ENCODE measurements around the gene NFASC. TPM values are rescaled to one million over a fixed set of nuclear protein-coding genes. Genes with fewer than 3 reads are reported as not detected.

The NFASC gene
- total and polyA plus RNA-seq, 9 of the 15 experiments (the other 6 are each of a cell fraction or from before 2014, with no cell fraction given): 0.03 to 0.16 (median 0.06) TPM; not detected in 6

DNA sequence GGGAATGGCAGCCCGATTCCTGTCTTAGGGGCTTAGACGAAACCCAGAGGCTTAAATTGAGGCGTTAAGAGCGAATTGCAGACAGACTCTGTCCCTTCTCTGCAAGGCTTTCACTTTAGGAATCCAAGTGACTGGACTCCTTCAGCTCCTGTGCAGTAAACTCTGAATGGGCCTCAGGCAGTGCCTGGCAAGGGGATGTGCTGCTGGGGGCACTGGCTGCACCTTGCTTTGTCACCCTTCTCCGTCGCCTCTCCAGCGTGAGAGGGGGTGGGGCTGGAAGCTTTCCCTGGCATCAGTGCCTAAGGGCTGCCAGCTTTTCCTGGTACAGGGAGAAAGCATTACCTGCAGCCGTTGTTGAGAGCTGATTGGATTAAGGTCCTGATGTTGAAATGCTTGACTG lies 39.9 kb upstream of the NFASC start:
- Histone ChIP-seq H3K9me3 (replicated peaks; ENCODE audit: control insufficient read depth, insufficient read depth, low read depth, low read length) (no peaks in the 10 kb centered on the region), H3K4me3 (no peak overlapping the region), H3K9ac (ENCODE audit: insufficient read depth in 1 of 2, low read depth in 2 of 2, low read length in 2 of 2) (no peak overlapping the region), H3K27me3 (ENCODE audit: control insufficient read depth in 2 of 2, insufficient read depth in 2 of 2, low read length in 2 of 2) (peaks cover 18 to 25% of the 10 kb centered on the region in 2 experiments), H3K4me1 (replicated peaks in 1 of 2; ENCODE audit: control insufficient read depth in 2 of 2, insufficient read depth in 2 of 2, low read length in 2 of 2) (peaks cover 0 to 8% of the 10 kb centered on the region in 2 experiments; a peak in 2 of 5 replicates), H3K36me3 (ENCODE audit: control insufficient read depth, insufficient read depth, low read length) (no peaks in the 10 kb centered on the region), H3K4me2 (ENCODE audit: insufficient read depth, low read length) (no peak overlapping the region), H3K9me1 (ENCODE audit: control insufficient read depth, insufficient read depth, low read length) (no peaks in the 10 kb centered on the region), H2AFZ (ENCODE audit: low read depth, low read length) (no peak overlapping the region), H4K20me1 (replicated peaks; ENCODE audit: control insufficient read depth, insufficient read depth, low read length) (peaks cover 15% of the 10 kb centered on the region), H3K79me2 (ENCODE audit: control insufficient read depth, insufficient read depth, low read length) (no peaks in the 10 kb centered on the region), H3K27ac (ENCODE audit: extremely low read depth, low read depth, low read length) (no peak overlapping the region)
- no TSS peak for BruUV-seq (replicated peaks)
- intact Hi-C loops (cut with micrococcal nuclease): no loop called here
- ATAC-seq (no peak), DNase-seq (ENCODE audit: extremely low read depth in 1 of 4, low spot score in 3 of 4) (no peak), FAIRE-seq (no peak)
- WGBS (ENCODE audit: insufficient coverage, low coverage, missing lambda C conversion rate): 0% methylated on average over 8 of the region's 8 CpGs
- TF ChIP-seq, protein P1, sequence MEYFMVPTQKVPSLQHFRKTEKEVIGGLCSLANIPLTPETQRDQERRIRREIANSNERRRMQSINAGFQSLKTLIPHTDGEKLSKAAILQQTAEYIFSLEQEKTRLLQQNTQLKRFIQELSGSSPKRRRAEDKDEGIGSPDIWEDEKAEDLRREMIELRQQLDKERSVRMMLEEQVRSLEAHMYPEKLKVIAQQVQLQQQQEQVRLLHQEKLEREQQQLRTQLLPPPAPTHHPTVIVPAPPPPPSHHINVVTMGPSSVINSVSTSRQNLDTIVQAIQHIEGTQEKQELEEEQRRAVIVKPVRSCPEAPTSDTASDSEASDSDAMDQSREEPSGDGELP (CRISPR knock-in tag; IDR thresholded peaks at IDR 0.05; ENCODE audit: borderline replicate concordance): no peak
- no peak for TF ChIP-seq ZNF75A (CRISPR knock-in tag; IDR thresholded peaks at IDR 0.05)
- TF ChIP-seq ZNF584 (CRISPR knock-in tag; IDR thresholded peaks at IDR 0.05; ENCODE audit: low read depth): no peak
- TF ChIP-seq, protein P2, sequence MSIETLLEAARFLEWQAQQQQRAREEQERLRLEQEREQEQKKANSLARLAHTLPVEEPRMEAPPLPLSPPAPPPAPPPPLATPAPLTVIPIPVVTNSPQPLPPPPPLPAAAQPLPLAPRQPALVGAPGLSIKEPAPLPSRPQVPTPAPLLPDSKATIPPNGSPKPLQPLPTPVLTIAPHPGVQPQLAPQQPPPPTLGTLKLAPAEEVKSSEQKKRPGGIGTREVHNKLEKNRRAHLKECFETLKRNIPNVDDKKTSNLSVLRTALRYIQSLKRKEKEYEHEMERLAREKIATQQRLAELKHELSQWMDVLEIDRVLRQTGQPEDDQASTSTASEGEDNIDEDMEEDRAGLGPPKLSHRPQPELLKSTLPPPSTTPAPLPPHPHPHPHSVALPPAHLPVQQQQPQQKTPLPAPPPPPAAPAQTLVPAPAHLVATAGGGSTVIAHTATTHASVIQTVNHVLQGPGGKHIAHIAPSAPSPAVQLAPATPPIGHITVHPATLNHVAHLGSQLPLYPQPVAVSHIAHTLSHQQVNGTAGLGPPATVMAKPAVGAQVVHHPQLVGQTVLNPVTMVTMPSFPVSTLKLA (conservative IDR thresholded peaks at IDR 0.05): no peak
- no peak for TF ChIP-seq POLR2G (IDR thresholded peaks at IDR 0.05; ENCODE audit: low read depth, low read length)
- TF ChIP-seq TCFL5 (CRISPR knock-in tag; conservative IDR thresholded peaks at IDR 0.05): no peak
- no peak for TF ChIP-seq MCM5 (IDR thresholded peaks at IDR 0.05; ENCODE audit: low read depth)
- TF ChIP-seq CXXC5 (CRISPR knock-in tag; IDR thresholded peaks at IDR 0.05): no peak
- no peak for TF ChIP-seq ATF7 (IDR thresholded peaks at IDR 0.05)
- TF ChIP-seq TAF7 (tag; IDR thresholded peaks at IDR 0.05): no peak
- TF ChIP-seq ESRRB (CRISPR knock-in tag; IDR thresholded peaks at IDR 0.05; ENCODE audit: borderline replicate concordance): no peak
- TF ChIP-seq RBM15 (IDR thresholded peaks at IDR 0.05; ENCODE audit: insufficient read depth, low read length): no peak
- TF ChIP-seq PCBP2 (IDR thresholded peaks at IDR 0.05; ENCODE audit: low read depth, low read length, poor library complexity, severe bottlenecking): no peak
- no peak for TF ChIP-seq KLF1 (tag; IDR thresholded peaks at IDR 0.05)
- TF ChIP-seq ZNF232 (CRISPR knock-in tag; IDR thresholded peaks at IDR 0.05): no peak
- no peak for TF ChIP-seq SIN3A (IDR thresholded peaks at IDR 0.05; ENCODE audit: borderline replicate concordance in 2 of 2, control insufficient read depth in 1 of 2, low read depth in 2 of 2, low read length in 2 of 2)
- no peak for TF ChIP-seq ZNF253 (CRISPR knock-in tag; conservative IDR thresholded peaks at IDR 0.05)
- no peak for TF ChIP-seq KLF13 (tag; IDR thresholded peaks at IDR 0.05; ENCODE audit: borderline replicate concordance, low read depth)
- no peak for TF ChIP-seq STAT5B (CRISPR knock-in tag; IDR thresholded peaks at IDR 0.05)
- no peak for TF ChIP-seq HDAC8 (tag; IDR thresholded peaks at IDR 0.05)
- ChIA-PET POLR2A (interaction anchor here (1.5 to 2.2 kb wide), 2 partner anchors 10 to 14 kb away, joined by 6 read pairs; no protein-coding TSS in a partner anchor), CTCF (ENCODE audit: low intra/inter-chr PET ratio) (no interaction called here)
- in situ Hi-C loops (cut with MboI): no loop called here

Measured in K562 (cell line).